HepG2 (cell line): ENCODE data around the gene CADM4. TPM values are rescaled to one million over a fixed set of nuclear protein-coding genes. Genes with fewer than 3 reads are reported as not detected.

ENCODE experiments used
- BORCS8-MEF2B ChIP-seq: sonication (generic); formaldehyde crosslinking; IDR thresholded peaks from 2 replicates; pipeline ENCODE4 v1.8.0; 2022; ENCODE audit warnings: mild to moderate bottlenecking, missing genetic modification reagents
- CCDC6 ChIP-seq: sonication (generic); formaldehyde crosslinking; IDR thresholded peaks from 2 replicates; pipeline ENCODE4 v1.8.1; 2022; ENCODE audit warnings: mild to moderate bottlenecking, missing genetic modification reagents, moderate library complexity
- DPF2 ChIP-seq: sonication (generic); formaldehyde crosslinking; IDR thresholded peaks from 2 replicates; pipeline ENCODE4 v1.4.0; 2020; ENCODE audit warnings: mild to moderate bottlenecking, low read depth, missing genetic modification reagents, borderline replicate concordance
- ELF3 ChIP-seq: IDR thresholded peaks from 2 replicates; pipeline ENCODE4 v1.6.1; 2016; ENCODE audit warnings: missing genetic modification reagents, missing compliant biosample characterization
- ETV5 ChIP-seq: IDR thresholded peaks from 2 replicates; pipeline ENCODE4 v1.6.1; 2018; ENCODE audit warnings: missing biosample characterization, missing genetic modification reagents, inconsistent platforms, borderline replicate concordance
- FOXC1 ChIP-seq: sonication (generic); formaldehyde crosslinking; IDR thresholded peaks from 2 replicates; pipeline ENCODE4 v1.8.0; 2022; ENCODE audit warnings: mild to moderate bottlenecking, missing genetic modification reagents, borderline replicate concordance
- HDAC2 ChIP-seq: sonication (generic); formaldehyde crosslinking; IDR thresholded peaks from 2 replicates; pipeline ENCODE4 v1.4.0; 2020; ENCODE audit warnings: missing genetic modification reagents
- HNF4A ChIP-seq: sonication (generic); formaldehyde crosslinking; IDR thresholded peaks from 2 replicates; pipeline ENCODE4 v1.4.0; 2020; ENCODE audit warnings: missing genetic modification reagents
- ONECUT2 ChIP-seq: sonication (generic); formaldehyde crosslinking; IDR thresholded peaks from 2 replicates; pipeline ENCODE4 v1.4.0; 2020; ENCODE audit warnings: missing genetic modification reagents
- PAWR ChIP-seq: sonication (generic); formaldehyde crosslinking; IDR thresholded peaks from 2 replicates; pipeline ENCODE4 v1.4.0; 2020; ENCODE audit warnings: missing genetic modification reagents, mild to moderate bottlenecking, borderline replicate concordance
- SP5 ChIP-seq: IDR thresholded peaks from 2 replicates; pipeline ENCODE4 v1.6.1; 2016; ENCODE audit warnings: low read depth, borderline replicate concordance
- TEAD2 ChIP-seq: sonication (generic); formaldehyde crosslinking; IDR thresholded peaks from 2 replicates; pipeline ENCODE4 v1.9.0; 2021; ENCODE audit warnings: missing genetic modification reagents
- ZNF10 ChIP-seq: sonication (generic); formaldehyde crosslinking; IDR thresholded peaks from 2 replicates; pipeline ENCODE4 v1.4.0; 2020; ENCODE audit warnings: mild to moderate bottlenecking, low read depth, missing genetic modification reagents, borderline replicate concordance
- ZNF274 ChIP-seq: sonication (generic); formaldehyde crosslinking; IDR thresholded peaks from 2 replicates; pipeline ENCODE4 v1.5.1; 2020; ENCODE audit warnings: mild to moderate bottlenecking, missing genetic modification reagents
- ZNF607 ChIP-seq: sonication (generic); formaldehyde crosslinking; IDR thresholded peaks from 2 replicates; pipeline ENCODE4 v1.5.1; 2020; ENCODE audit warnings: missing genetic modification reagents, mild to moderate bottlenecking, borderline replicate concordance
- ZNF770 ChIP-seq: sonication (generic); formaldehyde crosslinking; IDR thresholded peaks from 2 replicates; pipeline ENCODE4 v1.5.0; 2020; ENCODE audit warnings: mild to moderate bottlenecking, missing genetic modification reagents
- ZNF781 ChIP-seq: sonication (generic); formaldehyde crosslinking; IDR thresholded peaks from 2 replicates; pipeline ENCODE4 v1.5.1; 2020; ENCODE audit warnings: borderline replicate concordance, mild to moderate bottlenecking, missing genetic modification reagents; ENCODE audit errors: not compliant biosample characterization
- ZNF782 ChIP-seq: sonication (generic); formaldehyde crosslinking; IDR thresholded peaks from 2 replicates; pipeline ENCODE4 v1.4.0; 2020; ENCODE audit warnings: missing genetic modification reagents, mild to moderate bottlenecking, borderline replicate concordance
- ZNF891 ChIP-seq: sonication (generic); formaldehyde crosslinking; IDR thresholded peaks from 2 replicates; pipeline ENCODE4 v1.5.0; 2020; ENCODE audit warnings: mild to moderate bottlenecking, missing genetic modification reagents
- polyA plus RNA-seq, 8 experiments: library from polyadenylated mRNA; depleted of rRNA in 3 of 8; stranded (reverse) in 7 of 8; unstranded in 1 of 8; fragments of >200 nt; fragmentation: Illumina TruSeq in 4 of 8; extraction: Trizol in 4 of 8; gene quantifications; 2 replicates each; pipeline versions ENCODE4 v1.2.1 to v1.2.3, GENCODE V29; 2011 to 2016; ENCODE audit warnings: low read depth in 4 of 8, missing spikeins in 1 of 8, mixed read lengths in 1 of 8; ENCODE audit not compliant: insufficient read depth in 1 of 8
- total RNA-seq, 5 experiments: library from RNA; depleted of rRNA; stranded (reverse); fragments of >200 nt; fragmentation: Illumina TruSeq; extraction: Trizol; gene quantifications; 2 replicates each; pipeline ENCODE4 v1.2.3, GENCODE V29; 2016; ENCODE audit warnings: low read depth in 1 of 5
- TF ChIP-seq, protein P1 (sequence below): sonication (generic); formaldehyde crosslinking; IDR thresholded peaks from 2 replicates; pipeline ENCODE4 v1.4.0; 2020; ENCODE audit warnings: missing genetic modification reagents, borderline replicate concordance
- TF ChIP-seq, protein P2 (sequence below): IDR thresholded peaks from 2 replicates; pipeline ENCODE4 v1.6.1; 2012; ENCODE audit warnings: inconsistent platforms
- TF ChIP-seq, protein P3 (sequence below): sonication (generic); formaldehyde crosslinking; IDR thresholded peaks from 2 replicates; pipeline ENCODE4 v1.4.0; 2020; ENCODE audit warnings: missing genetic modification reagents, borderline replicate concordance

CADM4 gene
- total and polyA plus RNA-seq, 2 of the 13 experiments (the other 11 are each of a cell fraction or from before 2014, with no cell fraction given): 8.5 to 16.0 TPM

DNA sequence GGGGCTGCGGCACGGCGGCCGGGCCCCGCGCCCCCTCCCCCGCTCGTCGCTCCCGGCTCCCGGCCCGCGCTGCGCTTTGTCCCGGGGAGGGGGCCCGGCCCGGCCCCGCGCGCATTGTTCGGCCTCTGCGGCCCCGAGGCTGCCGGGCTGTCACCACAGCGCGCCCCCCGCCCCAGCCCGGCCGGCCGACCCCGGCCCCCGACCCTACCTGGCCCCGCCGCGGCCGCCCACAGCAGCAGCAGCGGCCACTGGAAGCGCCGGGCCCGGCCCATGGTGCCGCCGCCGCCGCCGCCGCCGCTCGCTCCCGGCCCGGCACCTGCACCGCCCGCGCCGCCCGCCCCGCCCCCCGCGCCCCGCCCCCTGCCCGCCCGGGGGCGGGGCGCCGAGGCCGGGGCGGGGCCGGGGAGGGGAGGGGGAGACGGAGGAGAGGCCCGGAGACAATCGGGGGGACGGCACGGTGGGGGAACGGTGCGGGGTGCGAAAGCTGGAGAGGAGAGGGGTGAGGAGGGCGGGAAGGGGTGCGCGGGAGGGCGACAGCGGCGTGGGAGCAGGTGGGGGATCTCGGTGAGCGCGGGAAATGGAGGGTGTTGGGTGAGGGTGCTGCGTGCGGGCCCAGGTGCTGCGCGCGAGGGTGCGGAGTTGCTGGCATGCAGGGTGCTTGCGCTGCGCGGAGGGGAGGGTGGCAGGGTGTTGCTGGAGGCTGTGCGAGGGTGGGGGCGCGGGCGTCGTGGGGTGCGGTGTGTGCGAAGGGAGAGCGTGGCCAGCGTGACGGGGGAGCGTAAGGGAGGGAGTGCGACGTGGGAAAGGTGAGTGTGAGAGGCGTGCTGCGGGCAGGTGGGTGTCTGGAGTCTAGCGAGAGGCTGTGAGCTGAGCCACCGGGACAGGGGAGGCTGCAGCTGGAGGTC is at the start of gene CADM4 (continued):
- 0 out of 2 replicates have a peak, but pooled peaks have one; percentile 27 for TF ChIP-seq SP5 (CRISPR knock-in tag)
- TF ChIP-seq HNF4A (CRISPR knock-in tag): no peak
- TF ChIP-seq ELF3: no peak
- TF ChIP-seq ZNF782 (CRISPR knock-in tag): 0 out of 2 replicates have a peak, but pooled peaks have one; percentile 57
- no peak for TF ChIP-seq ONECUT2 (CRISPR knock-in tag)
- TF ChIP-seq TEAD2 (CRISPR knock-in tag): no peak
- TF ChIP-seq CCDC6 (CRISPR knock-in tag): no peak
- TF ChIP-seq, protein P1, sequence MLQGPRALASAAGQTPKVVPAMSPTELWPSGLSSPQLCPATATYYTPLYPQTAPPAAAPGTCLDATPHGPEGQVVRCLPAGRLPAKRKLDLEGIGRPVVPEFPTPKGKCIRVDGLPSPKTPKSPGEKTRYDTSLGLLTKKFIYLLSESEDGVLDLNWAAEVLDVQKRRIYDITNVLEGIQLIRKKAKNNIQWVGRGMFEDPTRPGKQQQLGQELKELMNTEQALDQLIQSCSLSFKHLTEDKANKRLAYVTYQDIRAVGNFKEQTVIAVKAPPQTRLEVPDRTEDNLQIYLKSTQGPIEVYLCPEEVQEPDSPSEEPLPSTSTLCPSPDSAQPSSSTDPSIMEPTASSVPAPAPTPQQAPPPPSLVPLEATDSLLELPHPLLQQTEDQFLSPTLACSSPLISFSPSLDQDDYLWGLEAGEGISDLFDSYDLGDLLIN (CRISPR knock-in tag): no peak
- no peak for TF ChIP-seq PAWR (CRISPR knock-in tag)
- peak; percentile 63; the same call in 1 of the 2 replicates for TF ChIP-seq ZNF891 (CRISPR knock-in tag)
- TF ChIP-seq ZNF770 (CRISPR knock-in tag): peak; percentile 94
- no peak for TF ChIP-seq ZNF10 (CRISPR knock-in tag)
- TF ChIP-seq ZNF607: 0 out of 2 replicates have a peak, but pooled peaks have one; percentile 15
- TF ChIP-seq ZNF274: 0 out of 2 replicates have a peak, but pooled peaks have one; percentile 26
- no peak for TF ChIP-seq DPF2 (CRISPR knock-in tag)
- peak; percentile 34 for TF ChIP-seq ZNF781
- peak; percentile 84 for TF ChIP-seq BORCS8-MEF2B
- TF ChIP-seq HDAC2 (CRISPR knock-in tag): 0 out of 2 replicates have a peak, but pooled peaks have one; percentile 15
- TF ChIP-seq FOXC1 (CRISPR knock-in tag): no peak
- TF ChIP-seq ETV5 (CRISPR knock-in tag): no peak
- TF ChIP-seq, protein P2, sequence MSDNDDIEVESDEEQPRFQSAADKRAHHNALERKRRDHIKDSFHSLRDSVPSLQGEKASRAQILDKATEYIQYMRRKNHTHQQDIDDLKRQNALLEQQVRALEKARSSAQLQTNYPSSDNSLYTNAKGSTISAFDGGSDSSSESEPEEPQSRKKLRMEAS: peak; percentile 88
- TF ChIP-seq, protein P3, sequence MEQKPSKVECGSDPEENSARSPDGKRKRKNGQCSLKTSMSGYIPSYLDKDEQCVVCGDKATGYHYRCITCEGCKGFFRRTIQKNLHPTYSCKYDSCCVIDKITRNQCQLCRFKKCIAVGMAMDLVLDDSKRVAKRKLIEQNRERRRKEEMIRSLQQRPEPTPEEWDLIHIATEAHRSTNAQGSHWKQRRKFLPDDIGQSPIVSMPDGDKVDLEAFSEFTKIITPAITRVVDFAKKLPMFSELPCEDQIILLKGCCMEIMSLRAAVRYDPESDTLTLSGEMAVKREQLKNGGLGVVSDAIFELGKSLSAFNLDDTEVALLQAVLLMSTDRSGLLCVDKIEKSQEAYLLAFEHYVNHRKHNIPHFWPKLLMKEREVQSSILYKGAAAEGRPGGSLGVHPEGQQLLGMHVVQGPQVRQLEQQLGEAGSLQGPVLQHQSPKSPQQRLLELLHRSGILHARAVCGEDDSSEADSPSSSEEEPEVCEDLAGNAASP (CRISPR knock-in tag): peak; percentile 14; the same call in 1 of the 2 replicates
